NCI-H2081 treated with DMSO at 0.1 percent for 48 hours (cell line): ENCODE data around the gene RGL3.
"Not testable (repeated sequence)": the region's sequence is repeated elsewhere in the genome, so short reads cannot be mapped to it uniquely, and the experiment has no call there.

ENCODE experiments used
- DNase-seq: peaks from one replicate; lab custom pipeline; 2025; lab: John Stamatoyannopoulos, UW

The RGL3 gene

DNA sequence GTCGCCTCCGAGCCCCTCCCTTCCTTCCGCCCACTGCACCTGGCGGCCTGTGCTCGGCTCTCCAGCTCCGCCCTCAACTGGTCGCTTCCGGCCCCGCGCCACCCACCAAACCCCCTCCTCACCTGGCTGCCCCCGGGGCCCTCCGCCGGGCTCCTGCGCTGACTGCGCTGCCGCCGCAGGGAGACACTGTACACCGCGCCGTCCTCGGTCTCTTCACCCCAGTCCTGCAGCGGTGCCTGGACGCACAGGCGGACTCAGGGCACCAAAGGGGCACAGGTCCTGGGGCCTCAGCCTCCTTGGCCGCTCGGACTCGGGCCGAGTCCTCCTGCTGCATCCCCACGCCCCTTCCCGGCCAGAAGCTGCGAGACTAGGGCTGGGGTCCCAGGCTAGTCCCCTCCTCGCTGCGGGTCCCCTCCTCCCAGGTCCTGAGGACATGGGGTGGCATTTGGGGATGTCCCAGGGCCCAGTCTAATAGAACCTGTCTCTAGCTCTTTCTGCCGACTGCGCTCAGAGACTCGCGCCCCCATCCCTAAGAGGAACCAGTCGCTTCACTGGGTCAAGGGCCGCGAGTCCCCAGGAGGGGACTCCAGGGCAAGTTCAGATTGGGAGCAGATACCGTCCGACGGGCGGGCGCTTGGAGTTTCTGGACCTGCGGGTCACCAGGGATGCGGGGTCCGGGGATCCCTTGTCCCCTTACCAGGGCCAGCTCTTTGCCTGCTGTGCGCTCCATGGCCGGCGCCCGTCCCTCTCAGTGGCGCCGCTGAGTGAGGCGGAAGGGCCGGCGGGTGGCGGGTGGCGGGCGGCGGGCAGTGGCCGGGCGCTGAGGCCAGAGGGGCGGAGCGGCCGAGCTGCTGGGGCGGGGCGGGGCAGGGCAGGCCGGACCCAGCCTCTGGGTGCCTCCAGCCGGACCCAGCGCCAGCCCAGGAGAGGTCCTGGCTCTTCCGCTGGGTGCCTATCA is at the start of gene RGL3:
TSS of gene RGL3 (minus strand) at position 766 of the 958 bp plus-strand sequence. CDS start at position 730, 36 bp downstream.
- peak; percentile 3 for DNase-seq

- DNase-seq, result not testable (repeated sequence)
Measured at GRCh38 chr19:11468266-11468845, 49.2 kb upstream of the RGL3 start.

DNA sequence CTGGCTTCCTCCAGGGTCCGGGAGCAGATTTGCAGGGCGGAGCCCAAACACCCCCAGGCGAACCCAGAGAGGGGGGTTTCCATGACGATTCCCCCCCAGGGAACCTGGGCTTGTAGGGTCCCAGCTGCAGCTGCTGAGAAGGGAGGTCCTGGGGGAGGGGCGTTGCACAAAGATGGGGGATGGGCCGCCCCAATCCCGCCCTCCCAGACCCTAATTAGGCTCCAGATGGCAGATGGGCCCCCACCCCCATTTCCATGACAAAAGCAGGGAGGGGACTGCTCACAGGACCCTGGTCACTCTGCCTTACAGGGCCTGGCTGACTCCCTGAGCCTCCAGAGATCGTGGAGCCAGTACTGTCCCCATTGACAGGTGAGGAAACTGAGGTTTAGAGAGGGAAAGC is 46.5 kb upstream of the RGL3 start:
- no peak for DNase-seq

- DNase-seq, result no peak
Measured at GRCh38 chr19:11464333-11465265, 45.5 kb upstream of the RGL3 start.

GRCh38 chr19:11463391-11463790 is 44.3 kb upstream of the RGL3 start:
- no peak for DNase-seq

GRCh38 chr19:11461453-11461852 is 42.3 kb upstream of the RGL3 start:
- DNase-seq, result no peak

GRCh38 chr19:11460207-11460606 is 41.1 kb upstream of the RGL3 start:
- no peak for DNase-seq

GRCh38 chr19:11458912-11459311 is 39.8 kb upstream of the RGL3 start:
- not testable (repeated sequence) for DNase-seq

DNA sequence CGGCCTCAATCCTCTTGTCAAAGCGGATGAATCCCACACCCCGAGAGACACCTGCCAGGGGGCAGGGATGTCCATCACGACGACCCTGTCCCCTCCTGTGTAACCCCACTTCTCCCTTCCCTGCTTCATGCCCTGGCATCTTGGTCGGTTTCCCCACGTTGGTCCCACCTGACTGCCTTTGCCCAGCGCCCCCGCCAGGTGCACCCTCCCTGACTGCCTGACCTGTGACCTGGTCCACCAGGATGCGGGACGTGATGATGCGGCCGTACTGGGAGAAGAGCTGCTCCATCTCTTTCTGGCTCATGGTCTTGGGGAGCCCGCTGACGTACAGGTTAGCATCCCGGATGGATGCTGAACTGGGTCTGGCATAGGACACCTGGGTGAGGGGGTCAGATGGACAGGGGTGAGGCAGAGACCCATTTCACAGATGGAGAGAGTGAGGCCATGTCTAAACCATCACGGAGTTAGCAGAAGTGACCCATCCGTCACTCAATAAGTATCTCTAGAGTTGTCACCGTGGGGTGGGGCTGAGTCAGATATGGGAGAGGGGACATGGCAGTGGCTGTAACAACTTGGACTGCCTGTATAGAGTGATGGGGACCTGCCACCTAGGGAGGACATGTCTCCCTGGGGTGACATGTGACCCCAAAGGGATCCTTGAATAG is 39.3 kb upstream of the RGL3 start:
- no peak for DNase-seq

DNA sequence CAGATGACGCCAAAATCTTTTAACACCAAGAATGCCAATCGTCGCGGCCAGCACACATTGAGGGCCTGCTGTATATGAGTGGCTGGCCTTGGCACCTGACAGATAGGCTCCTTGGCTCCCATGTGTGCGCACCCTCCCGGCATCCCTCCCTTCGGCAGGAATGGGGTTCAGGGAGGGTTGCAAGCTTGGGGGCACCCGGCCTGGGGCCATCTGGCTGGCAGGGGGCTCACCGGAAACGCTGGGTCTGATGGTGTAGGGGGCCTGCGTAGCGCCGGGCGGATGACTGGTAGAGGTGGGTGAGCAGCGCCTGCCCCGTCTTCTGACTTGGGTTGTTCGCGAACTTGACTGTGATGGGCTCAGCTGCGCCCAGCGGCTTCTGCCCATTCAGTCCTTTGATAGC is 38.7 kb upstream of the RGL3 start:
- no peak for DNase-seq

- DNase-seq, result no peak
Measured at GRCh38 chr19:11457115-11457514, 38.0 kb upstream of the RGL3 start.

DNA sequence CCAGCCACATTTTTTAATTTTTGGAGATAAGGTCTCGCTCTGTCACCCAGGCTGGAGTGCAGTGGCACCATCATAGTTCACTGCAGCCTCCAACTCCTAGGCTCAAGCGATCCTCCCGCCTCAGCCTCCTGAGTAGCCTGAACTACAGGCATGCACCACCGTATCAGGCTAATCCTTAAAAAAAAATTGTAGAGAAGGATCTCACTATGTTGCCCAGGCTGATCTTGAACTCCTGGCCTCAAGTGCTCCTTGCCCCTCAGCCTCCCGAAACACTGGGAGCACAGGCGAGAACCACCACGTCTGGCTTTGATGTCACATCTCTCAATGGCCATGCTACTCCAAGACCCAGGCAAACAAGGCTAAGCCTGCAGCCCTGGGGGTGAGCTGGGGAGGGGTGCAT is 37.5 kb upstream of the RGL3 start:
- DNase-seq, result no peak

DNA sequence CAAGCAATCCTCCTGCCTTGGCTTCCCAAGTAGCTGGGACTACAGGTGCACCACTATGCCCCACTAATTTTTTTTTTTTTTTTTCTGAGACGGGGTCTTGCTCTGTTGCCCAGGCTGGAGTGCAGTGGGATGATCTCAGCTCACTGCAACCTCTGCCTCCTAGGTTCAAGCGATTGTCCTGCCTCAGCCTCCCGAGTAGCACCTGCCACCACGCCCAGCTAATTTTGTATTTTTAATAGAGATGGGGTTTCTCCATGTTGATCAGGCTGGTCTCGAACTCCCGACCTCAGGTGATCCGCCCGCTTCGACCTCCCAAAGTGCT is 36.1 kb upstream of the RGL3 start:
- not testable (repeated sequence) for DNase-seq

DNA sequence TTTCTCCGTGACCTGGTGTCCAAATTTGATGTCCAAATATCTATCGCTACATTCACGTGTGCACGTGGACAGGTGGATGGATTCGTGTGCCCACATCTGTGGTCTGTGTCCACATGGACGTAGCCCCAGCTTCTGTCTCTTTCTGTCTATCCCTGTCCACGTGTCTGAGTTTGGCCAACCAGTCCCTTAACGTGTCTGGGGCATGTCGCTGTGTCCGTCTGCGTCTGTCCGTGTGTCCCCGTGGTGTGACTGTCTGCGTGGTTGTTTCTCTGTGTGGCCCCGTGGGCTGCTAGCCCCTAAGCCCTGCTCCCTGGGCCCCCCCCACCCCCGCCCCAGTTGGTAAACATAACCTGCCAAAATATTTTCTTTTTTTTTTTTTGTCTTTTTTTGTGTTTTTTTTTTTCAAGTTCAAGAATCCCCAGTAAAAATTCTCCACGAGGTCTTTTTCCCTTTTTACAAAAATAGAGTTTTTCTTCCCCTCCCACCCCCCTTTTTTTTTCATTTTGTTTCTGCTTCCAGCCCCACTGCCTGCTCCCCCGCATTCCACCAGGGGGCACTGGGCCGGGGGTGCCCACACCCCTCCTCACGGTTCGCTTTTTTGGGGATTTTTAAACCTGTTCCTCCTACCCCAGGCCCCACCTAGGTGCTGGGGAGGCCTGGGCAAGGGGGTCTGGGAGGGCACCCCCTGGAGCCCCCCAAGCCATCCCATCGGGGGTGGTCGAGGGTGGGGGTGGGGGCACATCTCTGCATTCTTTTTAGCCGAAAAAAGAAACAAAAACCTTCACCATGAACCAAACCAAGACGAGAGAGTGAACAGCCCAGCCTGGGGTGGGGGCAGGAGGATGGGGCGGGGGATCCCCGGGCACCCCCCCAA is 34.6 kb upstream of the RGL3 start:
- no peak for DNase-seq

- no peak for DNase-seq
Measured at GRCh38 chr19:11452620-11453310, 33.7 kb upstream of the RGL3 start.

DNA sequence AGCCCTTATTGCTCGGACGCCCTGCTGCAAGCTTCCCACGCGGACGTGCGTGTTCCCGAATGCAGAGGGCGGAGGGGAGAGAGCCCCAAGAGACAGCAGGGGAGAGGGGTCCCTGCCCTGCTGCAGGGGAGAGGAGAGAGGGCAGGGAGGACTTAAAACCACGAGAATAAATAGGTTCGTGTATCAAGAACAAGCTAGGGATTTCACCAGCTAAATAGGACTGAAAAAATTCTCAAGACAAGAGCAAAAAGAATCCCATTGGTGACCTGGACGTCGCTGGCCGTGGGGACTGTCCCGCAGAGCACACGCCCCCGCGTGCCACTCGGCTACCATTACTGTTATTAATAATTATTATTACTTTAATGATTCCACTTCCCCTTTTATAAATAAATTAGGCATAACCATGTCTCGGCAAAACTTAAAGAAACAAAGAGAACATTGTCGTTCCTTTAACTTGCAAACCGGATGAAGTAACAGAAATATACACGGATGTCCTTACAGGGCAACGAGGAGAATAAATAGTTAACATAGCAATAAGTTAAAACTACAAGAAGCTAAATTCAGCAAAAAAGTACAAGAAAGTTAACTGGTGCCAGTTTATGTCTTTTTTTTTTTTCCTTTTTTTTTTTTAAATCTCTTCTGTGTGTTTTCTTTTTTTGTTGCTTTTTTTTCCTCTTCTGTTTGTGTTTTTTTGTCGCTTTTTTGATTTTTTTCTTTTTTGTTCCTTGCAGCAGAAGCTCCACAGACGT is 32.9 kb upstream of the RGL3 start:
- DNase-seq, result no peak

- no peak for DNase-seq
Measured at GRCh38 chr19:11451327-11451870, 32.3 kb upstream of the RGL3 start.

- no peak for DNase-seq
Measured at GRCh38 chr19:11450570-11451326, 31.6 kb upstream of the RGL3 start.
